Body of pancreas (tissue), 4 donors: ENCODE measurements around the gene CDKN3. TPM values are rescaled to one million over a fixed set of nuclear protein-coding genes. Genes with fewer than 3 reads are reported as not detected.
"Not testable (repeated sequence)": the region's sequence is repeated elsewhere in the genome, so short reads cannot be mapped to it uniquely, and the experiment has no call there.

ENCODE experiments used
- ATAC-seq: fragments of 150-250 bp; one replicate; pipeline ENCODE4 v1.9.1; 2016
- DNase-seq, 4 donors: peaks; one replicate each; pipeline ENCODE4 v3.0.0-alpha.2; 2019
- H3K27ac ChIP-seq, 4 donors: fragments of 200-600 bp; sonication (generic); 1 replicate in 3 of 4; 2 replicates in 1 of 4; pipeline versions ENCODE4 v1.5.1 to v1.6.1; 2016 to 2019; ENCODE audit warnings: mild to moderate bottlenecking in 1 of 4, mixed read lengths in 1 of 4, moderate library complexity in 1 of 4
- H3K27me3 ChIP-seq, 2 donors: fragments of 200-600 bp; sonication (generic); one replicate each; pipeline ENCODE4 v1.6.0; 2016; ENCODE audit warnings: mild to moderate bottlenecking in 1 of 2
- H3K36me3 ChIP-seq, 2 donors: fragments of 200-600 bp; sonication (generic); replicated peaks in 1 of 2; 2 replicates each; pipeline ENCODE4 v1.5.1; 2016; ENCODE audit warnings: low read depth in 2 of 2; ENCODE audit not compliant: insufficient read depth in 1 of 2
- H3K4me1 ChIP-seq: fragments of 200-600 bp; sonication (generic); one replicate; pipeline ENCODE4 v1.6.0; 2016
- H3K4me3 ChIP-seq, 2 donors: fragments of 200-600 bp; sonication (generic); 1 replicate in 1 of 2; 2 replicates in 1 of 2; pipeline ENCODE4 v1.5.1; 2016 to 2019
- H3K9me3 ChIP-seq, 3 donors: fragments of 200-600 bp; sonication (generic); 1 replicate in 2 of 3; 2 replicates in 1 of 3; pipeline ENCODE4 v1.5.1; 2016
- POLR2A ChIP-seq, 3 donors: fragments of 450-650 bp; IDR thresholded peaks; one replicate each; pipeline ENCODE4 v1.6.1; 2016; ENCODE audit warnings: antibody characterized with exemption in 3 of 3, mild to moderate bottlenecking in 2 of 3
- WGBS, 2 donors: methylation state at CpG; one replicate each; pipeline ENCODE4 v1.1.5; 2017; 5-methylcytosine and 5-hydroxymethylcytosine counted together
- intact Hi-C: fragments of 100-400 bp; cut with DNase I; formaldehyde crosslinking; loops from one replicate; pipeline ENCODE4 v1.15.1; 2023
- total RNA-seq, 2 donors: library from RNA; depleted of rRNA; stranded (reverse); fragments of >200 nt; gene quantifications; one replicate each; pipeline ENCODE4 v1.1.0, GENCODE V29; 2016
- TF ChIP-seq, protein P1 (sequence below), 7 experiments: fragments of 450-650 bp in 4 of 7; fragments of 200-600 bp in 3 of 7; sonication (generic) in 3 of 7; IDR thresholded peaks; one replicate each; pipeline ENCODE4 v1.5.1; 2016 to 2019; ENCODE audit warnings: antibody characterized with exemption in 7 of 7

The CDKN3 gene
- total RNA-seq, 2 donors from 2014 or later = not detected

DNA sequence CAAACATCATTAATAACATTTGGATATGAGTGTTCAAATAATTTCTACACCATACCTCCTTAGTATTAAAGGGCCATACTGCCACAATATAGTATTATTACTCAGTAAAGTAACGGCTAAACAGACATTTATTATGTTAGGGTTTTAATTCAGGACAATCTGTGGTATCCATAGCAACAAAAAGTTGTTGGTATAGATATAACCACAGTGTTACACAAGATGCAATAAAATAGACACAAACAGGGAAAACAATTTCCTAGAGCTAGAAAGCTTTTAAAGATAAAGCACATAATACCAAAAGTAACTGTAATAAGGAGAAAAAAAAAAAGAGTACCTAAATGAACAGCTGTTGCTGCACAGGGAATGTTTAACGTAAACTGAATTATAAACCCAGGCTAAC is 28.3 kb downstream of the CDKN3 start:
- WGBS, 2 donors = 91 to 94% methylated on average over 2 of the region's 2 CpGs
- H3K4me1 ChIP-seq = no peaks in the 10 kb centered on the region
- TF ChIP-seq POLR2A (IDR thresholded peaks at IDR 0.05) = no peak
- TF ChIP-seq, protein P1, sequence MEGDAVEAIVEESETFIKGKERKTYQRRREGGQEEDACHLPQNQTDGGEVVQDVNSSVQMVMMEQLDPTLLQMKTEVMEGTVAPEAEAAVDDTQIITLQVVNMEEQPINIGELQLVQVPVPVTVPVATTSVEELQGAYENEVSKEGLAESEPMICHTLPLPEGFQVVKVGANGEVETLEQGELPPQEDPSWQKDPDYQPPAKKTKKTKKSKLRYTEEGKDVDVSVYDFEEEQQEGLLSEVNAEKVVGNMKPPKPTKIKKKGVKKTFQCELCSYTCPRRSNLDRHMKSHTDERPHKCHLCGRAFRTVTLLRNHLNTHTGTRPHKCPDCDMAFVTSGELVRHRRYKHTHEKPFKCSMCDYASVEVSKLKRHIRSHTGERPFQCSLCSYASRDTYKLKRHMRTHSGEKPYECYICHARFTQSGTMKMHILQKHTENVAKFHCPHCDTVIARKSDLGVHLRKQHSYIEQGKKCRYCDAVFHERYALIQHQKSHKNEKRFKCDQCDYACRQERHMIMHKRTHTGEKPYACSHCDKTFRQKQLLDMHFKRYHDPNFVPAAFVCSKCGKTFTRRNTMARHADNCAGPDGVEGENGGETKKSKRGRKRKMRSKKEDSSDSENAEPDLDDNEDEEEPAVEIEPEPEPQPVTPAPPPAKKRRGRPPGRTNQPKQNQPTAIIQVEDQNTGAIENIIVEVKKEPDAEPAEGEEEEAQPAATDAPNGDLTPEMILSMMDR (IDR thresholded peaks at IDR 0.05) = no peak

GRCh38 chr14:54425537-54426274 is 28.9 kb downstream of the CDKN3 start:
- Histone ChIP-seq H3K27ac (no peak overlapping the region), H3K27me3 (no peaks in the 10 kb centered on the region), H3K9me3 (no peaks in the 10 kb centered on the region), H3K4me1 (no peaks in the 10 kb centered on the region), H3K36me3 (peaks cover 0 to 10% of the 10 kb centered on the region in 2 donors), H3K4me3 (no peak overlapping the region)
- DNase-seq (no peak), ATAC-seq (no peak)
- intact Hi-C loops = no loop called here
- no peak for TF ChIP-seq POLR2A (IDR thresholded peaks at IDR 0.05)
- TF ChIP-seq, protein P1 (IDR thresholded peaks at IDR 0.05) = no peak
- WGBS, 2 donors = 87 to 92% methylated on average over 3 of the region's 3 CpGs

More for the DNA sequence above, 28.3 kb downstream of the CDKN3 start:
- Histone ChIP-seq H3K27ac (no peak overlapping the region), H3K9me3 (no peaks in the 10 kb centered on the region), H3K36me3 (peaks cover 0 to 10% of the 10 kb centered on the region in 2 donors), H3K27me3 (no peaks in the 10 kb centered on the region), H3K4me3 (no peak overlapping the region)
- no peak for DNase-seq
- ATAC-seq = no peak
- intact Hi-C loops = no loop called here

GRCh38 chr14:54427871-54428270 is 31.1 kb downstream of the CDKN3 start:
- 92 to 96% methylated on average over 3 of the region's 3 CpGs for WGBS, 2 donors
- intact Hi-C loops = no loop called here
- TF ChIP-seq POLR2A (IDR thresholded peaks at IDR 0.05) = no peak
- TF ChIP-seq, protein P1 (IDR thresholded peaks at IDR 0.05) = no peak
- Histone ChIP-seq H3K9me3 (no peaks in the 10 kb centered on the region), H3K27me3 (no peaks in the 10 kb centered on the region), H3K4me3 (no peak overlapping the region), H3K4me1 (no peaks in the 10 kb centered on the region), H3K36me3 (peaks cover 0 to 10% of the 10 kb centered on the region in 2 donors), H3K27ac (no peak overlapping the region)
- no peak for ATAC-seq
- no peak for DNase-seq

- intact Hi-C loops = no loop called here
- no peak for TF ChIP-seq POLR2A (IDR thresholded peaks at IDR 0.05)
- TF ChIP-seq, protein P1 (IDR thresholded peaks at IDR 0.05) = no peak
- DNase-seq (no peak), ATAC-seq (no peak)
- H3K4me3 ChIP-seq = no peak overlapping the region
- no peak overlapping the region for H3K27ac ChIP-seq
- peaks cover 0 to 10% of the 10 kb centered on the region in 2 donors for H3K36me3 ChIP-seq
- WGBS, 2 donors = 89% methylated on average over 2 of the region's 2 CpGs
- no peaks in the 10 kb centered on the region for H3K9me3 ChIP-seq
- H3K27me3 ChIP-seq = no peaks in the 10 kb centered on the region
- H3K4me1 ChIP-seq = no peaks in the 10 kb centered on the region
These were observed 31.7 kb downstream of the CDKN3 start for GRCh38 chr14:54428527-54428926.

DNA sequence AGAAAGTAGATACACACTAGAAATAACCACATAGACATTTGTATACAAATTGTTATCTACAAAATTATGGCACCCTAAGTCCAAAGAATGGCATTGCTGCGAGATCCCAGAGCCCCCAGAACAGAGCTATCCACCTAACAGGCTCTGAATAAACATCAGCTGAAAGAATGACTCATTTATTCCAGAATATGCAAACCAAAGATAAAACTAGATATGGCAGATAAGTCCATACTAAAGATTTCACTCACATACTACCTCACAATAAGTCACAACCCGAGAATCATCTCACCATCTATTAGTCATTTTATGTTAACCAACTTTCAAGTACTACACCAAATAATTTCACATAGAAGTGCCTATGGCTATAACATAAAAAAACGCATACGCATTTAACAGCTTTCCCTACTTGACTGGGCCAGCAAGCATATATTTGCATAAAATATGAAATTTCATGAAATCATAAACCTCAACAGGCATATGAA is 38.7 kb downstream of the CDKN3 start:
- Histone ChIP-seq H3K4me3 (no peak overlapping the region), H3K27me3 (no peaks in the 10 kb centered on the region), H3K4me1 (peaks cover 9% of the 10 kb centered on the region), H3K36me3 (no peaks in the 10 kb centered on the region), H3K9me3 (no peaks in the 10 kb centered on the region), H3K27ac (no peak overlapping the region)
- ATAC-seq (no peak), DNase-seq (no peak)
- intact Hi-C loops = no loop called here
- TF ChIP-seq POLR2A (IDR thresholded peaks at IDR 0.05) = no peak
- TF ChIP-seq, protein P1 (IDR thresholded peaks at IDR 0.05) = no peak
- WGBS, 2 donors = 86 to 87% methylated on average over 4 of the region's 4 CpGs

GRCh38 chr14:54437954-54438353 is 41.1 kb downstream of the CDKN3 start:
- H3K27me3 ChIP-seq, H3K27ac ChIP-seq, intact Hi-C loops, H3K4me3 ChIP-seq, DNase-seq, ATAC-seq, H3K9me3 ChIP-seq, H3K36me3 ChIP-seq: not testable (repeated sequence)
- H3K4me1 ChIP-seq = peaks cover 13% of the 10 kb centered on the region
- WGBS, 2 donors = 93 to 94% methylated on average over 4 of the region's 4 CpGs
